T47D (cell line): ENCODE data around the gene NDC1.

Source experiments
- DNase-seq, 2 experiments: peaks; one replicate each; pipeline versions ENCODE4 v3.0.0 to v3.0.0-alpha.2; 2011 to 2012; ENCODE audit warnings: low read depth in 1 of 2, low spot score in 1 of 2
- JUND ChIP-seq: IDR thresholded peaks from 2 replicates; pipeline ENCODE4 v1.6.1; 2012; ENCODE audit warnings: low read depth
- in situ Hi-C: cut with HindIII; loops from 2 replicates; pipeline ENCODE4 v1.10.0; 2016; ENCODE audit warnings: low sequenced_read_pairs, low pct_unique_long_range_greater_than_20kb

Gene NDC1

DNA sequence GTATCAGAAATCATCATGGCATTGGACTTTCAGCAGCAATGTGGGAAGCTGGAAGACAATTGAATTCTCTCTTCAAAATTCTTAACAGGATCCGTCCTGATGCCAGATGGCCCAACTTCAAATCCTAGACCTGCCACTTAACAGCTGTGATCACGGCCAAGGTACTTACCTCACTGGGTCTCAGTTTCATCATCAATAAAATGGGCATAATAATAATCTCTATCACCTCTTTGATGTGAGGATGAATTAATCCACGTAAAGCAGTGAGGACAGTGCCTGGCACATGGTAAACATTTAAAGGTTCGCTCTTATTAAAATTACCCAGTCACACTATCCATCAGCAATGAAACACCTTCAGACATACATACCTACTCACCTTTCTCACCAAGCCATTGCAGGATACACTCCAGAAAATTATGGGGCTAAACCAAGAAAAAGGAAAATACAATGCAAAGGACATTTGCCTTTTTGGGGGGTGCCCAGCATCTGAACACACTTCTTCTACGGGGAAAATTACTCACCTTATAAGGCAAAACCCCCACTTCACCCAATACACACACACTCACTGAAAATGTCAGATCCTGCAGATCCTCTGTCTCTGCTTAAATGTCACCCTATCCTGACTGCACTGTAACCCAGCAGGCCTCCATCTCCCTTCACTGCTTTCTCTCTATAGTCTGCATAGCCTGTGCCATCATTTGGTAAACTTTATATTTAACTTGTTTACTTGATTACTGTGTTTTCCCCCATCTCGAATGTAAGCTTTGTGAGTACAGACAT, 120.9 kb downstream of the NDC1 start:
- in situ Hi-C loops = no loop called here
- no peak for DNase-seq
- TF ChIP-seq JUND = no peak

DNA sequence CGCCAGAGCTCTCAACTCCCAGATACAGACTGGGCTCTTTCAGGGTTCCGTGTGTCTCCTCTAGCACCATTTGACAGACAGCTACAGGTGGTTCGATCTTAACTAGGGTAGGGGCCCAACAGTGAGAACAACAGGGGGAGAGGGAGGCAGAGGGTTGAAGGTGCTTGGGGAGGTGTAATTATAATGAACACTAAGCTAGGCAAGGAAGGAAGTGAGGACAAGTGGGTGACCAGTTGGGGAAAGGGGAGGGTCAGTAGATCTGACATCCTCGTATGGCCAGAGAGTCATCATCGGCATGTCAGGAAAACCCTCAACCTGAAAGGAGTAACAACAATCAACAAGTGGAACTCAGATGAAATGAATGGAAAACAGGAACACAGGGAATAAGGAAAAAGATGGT, 121.9 kb downstream of the NDC1 start:
- in situ Hi-C loops = no loop called here
- no peak for TF ChIP-seq JUND
- no peak for DNase-seq

DNA sequence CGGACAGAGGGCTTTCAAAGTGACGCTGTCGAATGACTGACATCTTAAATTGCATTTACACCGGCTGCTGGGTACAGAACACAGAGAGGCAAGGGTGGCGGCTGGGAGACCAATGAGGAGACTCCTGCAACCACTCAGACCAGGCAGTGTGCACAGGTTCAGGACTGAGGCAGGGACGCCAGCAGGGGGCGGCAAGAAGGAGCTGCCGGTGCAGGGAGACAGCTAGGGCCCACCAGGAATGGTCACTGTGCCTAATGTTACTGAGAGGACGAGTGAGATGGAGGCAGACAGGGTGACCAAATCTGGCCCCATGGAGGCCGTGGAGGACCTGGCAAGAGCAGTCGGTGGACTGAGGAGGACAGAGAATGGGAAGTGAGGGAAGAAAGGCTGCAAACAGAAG, 122.6 kb downstream of the NDC1 start:
- DNase-seq = peak in 1 of 2 experiments; percentile 19
- no peak for TF ChIP-seq JUND
- in situ Hi-C loops = no loop called here
